Calu3 (cell line): ENCODE measurements around the gene MAGEA1. TPM values are rescaled to one million over a fixed set of nuclear protein-coding genes. Genes with fewer than 3 reads are reported as not detected.

Experiments
- BruUV-seq: library from RNA; stranded (reverse); fragments of 400-500 nt; replicated peaks from 2 replicates; lab custom pipeline; 2021; lab: Mats Ljungman, UMichigan
- CTCF ChIA-PET: fragments of 300-600 bp; sonication (Branson Sonifier 250); formaldehyde crosslinking; loops from one replicate; lab custom pipeline; 2022; ENCODE audit warnings: antibody characterized with exemption; lab: Charles Lee
- DNase-seq: peaks from one replicate; pipeline ENCODE4 v3.0.0; 2022
- H3K27ac Mint-ChIP-seq: one replicate; pipeline ENCODE4 v1.8.0; 2022; ENCODE audit warnings: mixed read lengths; ENCODE audit not compliant: unreplicated experiment
- H3K27me3 Mint-ChIP-seq: one replicate; pipeline ENCODE4 v1.8.0; 2022; ENCODE audit warnings: mixed read lengths; ENCODE audit not compliant: unreplicated experiment
- H3K36me3 Mint-ChIP-seq: one replicate; pipeline ENCODE4 v1.8.0; 2022; ENCODE audit warnings: mild to moderate bottlenecking, moderate library complexity, mixed read lengths; ENCODE audit not compliant: insufficient read depth, unreplicated experiment
- H3K4me1 Mint-ChIP-seq: one replicate; pipeline ENCODE4 v1.8.0; 2022; ENCODE audit warnings: mild to moderate bottlenecking, low read depth, mixed read lengths; ENCODE audit not compliant: unreplicated experiment
- H3K4me3 Mint-ChIP-seq: one replicate; pipeline ENCODE4 v1.8.0; 2022; ENCODE audit warnings: mild to moderate bottlenecking, low read depth, moderate library complexity, mixed read lengths; ENCODE audit not compliant: unreplicated experiment
- H3K9me3 Mint-ChIP-seq: one replicate; pipeline ENCODE4 v1.8.0; 2022; ENCODE audit warnings: low read depth, mixed read lengths; ENCODE audit not compliant: unreplicated experiment
- CTCF ChIP-seq: fragments of 200-600 bp; IDR thresholded peaks from one replicate; pipeline ENCODE4 v1.8.0; 2022; ENCODE audit warnings: antibody characterized with exemption; ENCODE audit not compliant: unreplicated experiment
- intact Hi-C: fragments of 100-400 bp; cut with micrococcal nuclease; formaldehyde crosslinking; loops from one replicate; pipeline ENCODE4 v1.10.0; 2022; ENCODE audit not compliant: unreplicated experiment
- total RNA-seq: library from RNA; stranded (reverse); gene quantifications from 2 replicates; pipeline ENCODE4 v1.2.3, GENCODE V29; 2022

Gene MAGEA1
- total RNA-seq, 1 experiment from 2014 or later = not detected

- CTCF ChIA-PET = no interaction called here
- no TSS peak for BruUV-seq
- no peak overlapping the region for H3K27ac Mint-ChIP-seq
- H3K36me3 Mint-ChIP-seq = no peaks in the 10 kb centered on the region
- DNase-seq = no peak
- no peaks in the 10 kb centered on the region for H3K9me3 Mint-ChIP-seq
- peaks cover 60% of the 10 kb centered on the region for H3K27me3 Mint-ChIP-seq
- TF ChIP-seq CTCF = no peak
- intact Hi-C loops = no loop called here
- H3K4me1 Mint-ChIP-seq = no peaks in the 10 kb centered on the region
- H3K4me3 Mint-ChIP-seq = no peak overlapping the region
These were observed 27.5 kb downstream of the MAGEA1 start for GRCh38 chrX:153206425-153207046.

GRCh38 chrX:153209347-153209746, 30.3 kb downstream of the MAGEA1 start:
- intact Hi-C loops = no loop called here
- no peak for TF ChIP-seq CTCF
- Mint-ChIP-seq H3K27ac (no peak overlapping the region), H3K36me3 (no peaks in the 10 kb centered on the region), H3K27me3 (peaks cover 71% of the 10 kb centered on the region), H3K9me3 (no peaks in the 10 kb centered on the region), H3K4me3 (no peak overlapping the region), H3K4me1 (no peaks in the 10 kb centered on the region)
- no peak for DNase-seq
- CTCF ChIA-PET = no interaction called here
- no TSS peak for BruUV-seq

- H3K4me1 Mint-ChIP-seq = no peaks in the 10 kb centered on the region
- intact Hi-C loops = no loop called here
- CTCF ChIA-PET = no interaction called here
- no TSS peak for BruUV-seq
- no peak overlapping the region for H3K4me3 Mint-ChIP-seq
- H3K36me3 Mint-ChIP-seq = no peaks in the 10 kb centered on the region
- H3K27ac Mint-ChIP-seq = no peak overlapping the region
- no peaks in the 10 kb centered on the region for H3K9me3 Mint-ChIP-seq
- no peak for DNase-seq
- TF ChIP-seq CTCF = no peak
- H3K27me3 Mint-ChIP-seq = peaks cover 36% of the 10 kb centered on the region
These were observed 35.9 kb downstream of the MAGEA1 start for GRCh38 chrX:153214934-153215333.

- intact Hi-C loops = no loop called here
- BruUV-seq = no TSS peak
- H3K27me3 Mint-ChIP-seq = peaks cover 17% of the 10 kb centered on the region
These were observed 37.8 kb downstream of the MAGEA1 start for GRCh38 chrX:153216926-153217325.

More at GRCh38 chrX:153216926-153217325, 37.8 kb downstream of the MAGEA1 start:
- CTCF ChIA-PET = no interaction called here
- Mint-ChIP-seq H3K4me1 (no peaks in the 10 kb centered on the region), H3K4me3 (no peak overlapping the region), H3K9me3 (no peaks in the 10 kb centered on the region), H3K27ac (no peak overlapping the region), H3K36me3 (no peaks in the 10 kb centered on the region)
- DNase-seq = no peak
- no peak for TF ChIP-seq CTCF
